ENCODE measurements around the gene AFAP1.

The AFAP1 gene

DNA sequence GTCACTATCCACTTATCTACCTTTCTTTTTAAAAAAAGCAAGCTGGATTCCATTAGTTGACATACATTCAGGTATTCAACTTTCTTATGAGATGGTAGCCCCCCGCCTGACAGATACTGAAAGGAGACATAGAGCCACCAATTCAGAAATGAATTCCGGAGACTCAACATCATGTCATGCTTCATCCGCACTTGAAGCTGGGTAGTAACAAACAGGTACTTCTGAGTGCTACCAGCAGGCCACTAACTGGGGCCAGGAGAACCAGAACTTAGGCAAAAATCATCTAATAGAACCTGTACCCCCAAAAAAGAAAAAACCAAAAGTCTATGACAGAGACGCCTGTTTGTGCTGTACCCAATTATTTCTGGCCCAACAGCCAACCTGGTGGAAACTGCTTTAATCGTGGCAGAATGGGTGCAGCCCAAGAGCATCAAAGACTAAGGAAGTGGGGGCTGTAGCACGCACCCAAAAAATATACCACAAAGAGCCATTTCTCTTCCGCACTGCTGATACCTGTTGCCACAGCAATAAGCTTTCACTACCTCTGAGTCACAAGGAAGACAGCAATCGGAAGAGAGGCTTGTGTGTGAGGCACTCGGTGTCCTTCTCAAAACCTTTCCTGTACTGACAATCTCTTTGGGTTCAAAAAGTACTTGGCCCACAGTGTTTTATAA is 84.8 kb downstream of the AFAP1 start:
- no peak overlapping the region for H3K9ac ChIP-seq (ENCODE audit: insufficient read length, low read depth)
- H3K4me3 ChIP-seq (ENCODE audit: insufficient read length, low read depth): no peak overlapping the region
- no peak for DNase-seq (ENCODE audit: low read depth, low spot score)
- no peaks in the 10 kb centered on the region for H3K9me3 ChIP-seq (ENCODE audit: insufficient read depth, low read length)
- no peak for TF ChIP-seq ZNF274 (IDR thresholded peaks at IDR 0.05; ENCODE audit: low read depth, low read length)
- no peak for TF ChIP-seq SUZ12 (IDR thresholded peaks at IDR 0.05; ENCODE audit: extremely low read depth, insufficient read depth, insufficient read length)
- TF ChIP-seq YY1 (IDR thresholded peaks at IDR 0.05; ENCODE audit: insufficient read depth, insufficient read length): no peak
- peaks cover 6% of the 10 kb centered on the region for H3K4me1 ChIP-seq (ENCODE audit: insufficient read depth, insufficient read length)
- no peaks in the 10 kb centered on the region for H3K27me3 ChIP-seq (ENCODE audit: insufficient read depth, insufficient read length)
- H3K36me3 ChIP-seq (ENCODE audit: insufficient read depth, insufficient read length, low read length): peaks cover 71% of the 10 kb centered on the region

DNA sequence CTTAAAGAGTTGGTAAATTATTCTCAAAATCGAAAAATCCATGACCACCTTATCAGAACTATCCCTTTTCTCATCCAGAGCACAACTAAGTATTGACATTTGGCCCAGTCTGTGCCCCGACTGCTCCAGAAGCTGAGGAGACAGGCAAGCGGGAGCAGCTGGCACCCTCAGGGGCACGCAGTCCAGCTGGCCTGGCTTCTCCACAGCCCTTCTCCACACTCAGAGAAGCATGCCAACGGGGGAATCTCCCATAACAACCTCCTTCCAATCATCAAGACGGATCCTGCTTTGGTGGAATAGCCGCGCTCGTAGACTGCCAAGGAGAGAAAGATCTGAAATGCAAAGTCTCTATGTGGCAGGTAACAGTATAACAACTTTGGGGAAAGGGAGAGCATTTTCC is 85.4 kb downstream of the AFAP1 start:
- Histone ChIP-seq H3K4me3 (ENCODE audit: insufficient read length, low read depth) (no peak overlapping the region), H3K27me3 (ENCODE audit: insufficient read depth, insufficient read length) (no peaks in the 10 kb centered on the region), H3K36me3 (ENCODE audit: insufficient read depth, insufficient read length, low read length) (peaks cover 75% of the 10 kb centered on the region), H3K9me3 (ENCODE audit: insufficient read depth, low read length) (no peaks in the 10 kb centered on the region), H3K4me1 (ENCODE audit: insufficient read depth, insufficient read length) (peaks cover 6% of the 10 kb centered on the region), H3K9ac (ENCODE audit: insufficient read length, low read depth) (no peak overlapping the region)
- TF ChIP-seq SUZ12 (IDR thresholded peaks at IDR 0.05; ENCODE audit: extremely low read depth, insufficient read depth, insufficient read length) (no peak), ZNF274 (IDR thresholded peaks at IDR 0.05; ENCODE audit: low read depth, low read length) (no peak), YY1 (IDR thresholded peaks at IDR 0.05; ENCODE audit: insufficient read depth, insufficient read length) (no peak)
- DNase-seq (ENCODE audit: low read depth, low spot score): no peak

DNA sequence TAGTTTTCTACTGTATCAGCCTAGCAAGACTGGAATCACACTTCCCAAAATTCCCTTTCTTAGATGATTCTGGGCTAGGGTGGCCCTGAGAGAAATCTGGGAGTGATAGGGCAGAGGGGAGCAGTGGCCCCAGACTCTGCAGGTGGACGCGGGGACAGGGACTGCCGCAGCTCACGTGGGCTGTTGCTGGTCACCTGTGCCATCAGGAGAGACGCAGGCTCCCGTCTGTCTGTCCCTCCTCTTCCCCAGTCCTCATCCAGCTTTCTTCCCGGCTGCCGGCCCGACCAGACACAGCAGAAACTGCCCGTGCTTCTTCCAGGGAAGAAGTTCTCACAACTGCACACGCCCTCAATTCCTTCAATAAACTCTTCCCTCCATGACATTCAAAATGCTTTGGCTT is 86.4 kb downstream of the AFAP1 start:
- H3K27me3 ChIP-seq (ENCODE audit: insufficient read depth, insufficient read length): no peaks in the 10 kb centered on the region
- peaks cover 82% of the 10 kb centered on the region for H3K36me3 ChIP-seq (ENCODE audit: insufficient read depth, insufficient read length, low read length)
- no peak overlapping the region for H3K4me3 ChIP-seq (ENCODE audit: insufficient read length, low read depth)
- TF ChIP-seq YY1 (IDR thresholded peaks at IDR 0.05; ENCODE audit: insufficient read depth, insufficient read length): no peak
- TF ChIP-seq ZNF274 (IDR thresholded peaks at IDR 0.05; ENCODE audit: low read depth, low read length): no peak
- no peak for TF ChIP-seq SUZ12 (IDR thresholded peaks at IDR 0.05; ENCODE audit: extremely low read depth, insufficient read depth, insufficient read length)
- no peaks in the 10 kb centered on the region for H3K9me3 ChIP-seq (ENCODE audit: insufficient read depth, low read length)
- H3K9ac ChIP-seq (ENCODE audit: insufficient read length, low read depth): no peak overlapping the region
- no peak for DNase-seq (ENCODE audit: low read depth, low spot score)
- H3K4me1 ChIP-seq (ENCODE audit: insufficient read depth, insufficient read length): peaks cover 6% of the 10 kb centered on the region

- DNase-seq (ENCODE audit: low read depth, low spot score): no peak
- peaks cover 6% of the 10 kb centered on the region for H3K4me1 ChIP-seq (ENCODE audit: insufficient read depth, insufficient read length)
- no peak overlapping the region for H3K9ac ChIP-seq (ENCODE audit: insufficient read length, low read depth)
- no peaks in the 10 kb centered on the region for H3K9me3 ChIP-seq (ENCODE audit: insufficient read depth, low read length)
- H3K36me3 ChIP-seq (ENCODE audit: insufficient read depth, insufficient read length, low read length): peaks cover 81% of the 10 kb centered on the region
- H3K27me3 ChIP-seq (ENCODE audit: insufficient read depth, insufficient read length): no peaks in the 10 kb centered on the region
- no peak for TF ChIP-seq SUZ12 (IDR thresholded peaks at IDR 0.05; ENCODE audit: extremely low read depth, insufficient read depth, insufficient read length)
- TF ChIP-seq YY1 (IDR thresholded peaks at IDR 0.05; ENCODE audit: insufficient read depth, insufficient read length): no peak
- TF ChIP-seq ZNF274 (IDR thresholded peaks at IDR 0.05; ENCODE audit: low read depth, low read length): no peak
- H3K4me3 ChIP-seq (ENCODE audit: insufficient read length, low read depth): no peak overlapping the region
Measured at GRCh38 chr4:7852568-7853185, 87.0 kb downstream of the AFAP1 start.

GRCh38 chr4:7850489-7850888 is 89.2 kb downstream of the AFAP1 start:
- peaks cover 2% of the 10 kb centered on the region for H3K4me1 ChIP-seq (ENCODE audit: insufficient read depth, insufficient read length)
- no peaks in the 10 kb centered on the region for H3K27me3 ChIP-seq (ENCODE audit: insufficient read depth, insufficient read length)
- DNase-seq (ENCODE audit: low read depth, low spot score): no peak
- peaks cover 72% of the 10 kb centered on the region for H3K36me3 ChIP-seq (ENCODE audit: insufficient read depth, insufficient read length, low read length)
- no peak for TF ChIP-seq ZNF274 (IDR thresholded peaks at IDR 0.05; ENCODE audit: low read depth, low read length)
- no peak for TF ChIP-seq SUZ12 (IDR thresholded peaks at IDR 0.05; ENCODE audit: extremely low read depth, insufficient read depth, insufficient read length)
- TF ChIP-seq YY1 (IDR thresholded peaks at IDR 0.05; ENCODE audit: insufficient read depth, insufficient read length): no peak
- H3K4me3 ChIP-seq (ENCODE audit: insufficient read length, low read depth): no peak overlapping the region
- H3K9ac ChIP-seq (ENCODE audit: insufficient read length, low read depth): no peak overlapping the region
- H3K9me3 ChIP-seq (ENCODE audit: insufficient read depth, low read length): no peaks in the 10 kb centered on the region

- no peak overlapping the region for H3K4me3 ChIP-seq (ENCODE audit: insufficient read length, low read depth)
- DNase-seq (ENCODE audit: low read depth, low spot score): no peak
- no peaks in the 10 kb centered on the region for H3K27me3 ChIP-seq (ENCODE audit: insufficient read depth, insufficient read length)
- H3K9ac ChIP-seq (ENCODE audit: insufficient read length, low read depth): no peak overlapping the region
- TF ChIP-seq ZNF274 (IDR thresholded peaks at IDR 0.05; ENCODE audit: low read depth, low read length) (no peak), SUZ12 (IDR thresholded peaks at IDR 0.05; ENCODE audit: extremely low read depth, insufficient read depth, insufficient read length) (no peak), YY1 (IDR thresholded peaks at IDR 0.05; ENCODE audit: insufficient read depth, insufficient read length) (no peak)
- H3K36me3 ChIP-seq (ENCODE audit: insufficient read depth, insufficient read length, low read length): peaks cover 50% of the 10 kb centered on the region
- H3K9me3 ChIP-seq (ENCODE audit: insufficient read depth, low read length): no peaks in the 10 kb centered on the region
- peaks cover 3% of the 10 kb centered on the region for H3K4me1 ChIP-seq (ENCODE audit: insufficient read depth, insufficient read length)
Measured at GRCh38 chr4:7847206-7847605, 92.5 kb downstream of the AFAP1 start.

- Histone ChIP-seq H3K27me3 (ENCODE audit: insufficient read depth, insufficient read length) (no peaks in the 10 kb centered on the region), H3K9me3 (ENCODE audit: insufficient read depth, low read length) (no peaks in the 10 kb centered on the region), H3K9ac (ENCODE audit: insufficient read length, low read depth) (no peak overlapping the region), H3K36me3 (ENCODE audit: insufficient read depth, insufficient read length, low read length) (peaks cover 45% of the 10 kb centered on the region), H3K4me3 (ENCODE audit: insufficient read length, low read depth) (no peak overlapping the region), H3K4me1 (ENCODE audit: insufficient read depth, insufficient read length) (peaks cover 6% of the 10 kb centered on the region)
- DNase-seq (ENCODE audit: low read depth, low spot score): no peak
- TF ChIP-seq SUZ12 (IDR thresholded peaks at IDR 0.05; ENCODE audit: extremely low read depth, insufficient read depth, insufficient read length) (no peak), ZNF274 (IDR thresholded peaks at IDR 0.05; ENCODE audit: low read depth, low read length) (no peak), YY1 (IDR thresholded peaks at IDR 0.05; ENCODE audit: insufficient read depth, insufficient read length) (no peak)
Measured at GRCh38 chr4:7845493-7846128, 94.0 kb downstream of the AFAP1 start.
